Measurements from ENCODE around the gene DBI.

GRCh38 chr2:119372778-119373568 lies 6.2 kb downstream of the DBI start:
- no peak for TF ChIP-seq CTCF (IDR thresholded peaks at IDR 0.05)
- no peak for TF ChIP-seq EP300 (IDR thresholded peaks at IDR 0.05)

All from esophagus muscularis mucosa (tissue), 3 donors.